BLaER1 treated with 17β-estradiol and CSF1 and Interleukin-3, amounts not matched to agents 10 nM and 100 nM (cell line): ENCODE results near the gene CSMD2.
"Not testable (repeated sequence)": the region's sequence is repeated elsewhere in the genome, so short reads cannot be mapped to it uniquely, and the experiment has no call there.

Source experiments
- H3K27ac ChIP-seq, 11 experiments: shearing (Covaris generic); formaldehyde crosslinking; 2 replicates each; pipeline ENCODE4 v1.8.1; 2022
- H3K27me3 ChIP-seq, 11 experiments: shearing (Covaris generic); formaldehyde crosslinking; 2 replicates each; pipeline ENCODE4 v1.8.1; 2022
- H3K36me3 ChIP-seq, 11 experiments: shearing (Covaris generic); formaldehyde crosslinking; 2 replicates each; pipeline ENCODE4 v1.8.1; 2022
- H3K4me1 ChIP-seq, 10 experiments: shearing (Covaris generic); formaldehyde crosslinking; 2 replicates each; pipeline ENCODE4 v1.8.1; 2022
- H3K4me2 ChIP-seq, 11 experiments: shearing (Covaris generic); formaldehyde crosslinking; 2 replicates each; pipeline ENCODE4 v1.8.1; 2022
- H3K4me3 ChIP-seq, 10 experiments: shearing (Covaris generic); formaldehyde crosslinking; 2 replicates each; pipeline ENCODE4 v1.8.1; 2022
- H3K9ac ChIP-seq, 11 experiments: shearing (Covaris generic); formaldehyde crosslinking; 2 replicates each; pipeline ENCODE4 v1.8.1; 2022
- H3K9me3 ChIP-seq, 11 experiments: shearing (Covaris generic); formaldehyde crosslinking; replicated peaks in 1 of 11; 2 replicates each; pipeline ENCODE4 v1.8.1; 2022
- H4K20me1 ChIP-seq, 11 experiments: shearing (Covaris generic); formaldehyde crosslinking; 2 replicates each; pipeline ENCODE4 v1.8.1; 2022
- Cebpa-rat ChIP-seq, 11 experiments: shearing (Covaris generic); IDR thresholded peaks; 2 replicates each; pipeline ENCODE4 v1.8.1; 2022

CSMD2 gene

GRCh38 chr1:34164771-34165391, at the start of gene CSMD2:
Gene CSMD2 (minus strand): TSS chr1:34165230. CDS start chr1:34165097, 133 bp downstream.
- H3K4me1 ChIP-seq, result peaks cover 19 to 45% (median 40%) of the 10 kb centered on the region in 10 experiments; a peak in 19 of 20 replicates
- peaks cover 60 to 88% (median 82%) of the 10 kb centered on the region in 11 experiments for H3K27me3 ChIP-seq
- H3K4me2 ChIP-seq, result peak within 1 kb of the TSS; percentile 97 to 100 (median 98)
- peak within 1 kb of the TSS in 8 of 11 experiments; percentile 20 to 61 (median 53); a peak in 14 of 22 replicates for H3K9ac ChIP-seq
- peak within 1 kb of the TSS; percentile 58 to 72 (median 61) for H3K4me3 ChIP-seq
- H4K20me1 ChIP-seq, result peaks cover 0 to 27% (median 3%) of the 10 kb centered on the region in 11 experiments; a peak in 9 of 22 replicates
- no peak for TF ChIP-seq Cebpa-rat (IDR thresholded peaks at IDR 0.05)
- no peaks in the 10 kb centered on the region for H3K9me3 ChIP-seq
- 0 out of 22 replicates have a peak within 1 kb of the TSS, but pooled peaks of 1 of the 11 experiments have one; percentile 50 for H3K27ac ChIP-seq
- H3K36me3 ChIP-seq, result no peaks in the 10 kb centered on the region

GRCh38 chr1:34213956-34214355, 48.9 kb upstream of the CSMD2 start:
- H3K4me2 ChIP-seq, result no peak overlapping the region
- no peaks in the 10 kb centered on the region for H4K20me1 ChIP-seq
- no peak for TF ChIP-seq Cebpa-rat (IDR thresholded peaks at IDR 0.05)
- H3K9ac ChIP-seq, result no peak overlapping the region
- no peaks in the 10 kb centered on the region for H3K9me3 ChIP-seq
- H3K4me3 ChIP-seq, result no peak overlapping the region
- H3K27me3 ChIP-seq, result no peaks in the 10 kb centered on the region
- no peak overlapping the region for H3K27ac ChIP-seq
- peaks cover 0 to under 1% (median 0%) of the 10 kb centered on the region in 10 experiments; a peak in 1 of 20 replicates for H3K4me1 ChIP-seq
- H3K36me3 ChIP-seq, result no peaks in the 10 kb centered on the region

GRCh38 chr1:34212673-34213072, 47.6 kb upstream of the CSMD2 start:
- Histone ChIP-seq H3K4me3 (no peak overlapping the region), H3K36me3 (no peaks in the 10 kb centered on the region), H3K4me1 (no peaks in the 10 kb centered on the region), H3K9ac (no peak overlapping the region), H3K27ac (no peak overlapping the region), H4K20me1 (no peaks in the 10 kb centered on the region; a peak in 1 of 22 replicates), H3K27me3 (no peaks in the 10 kb centered on the region), H3K9me3 (no peaks in the 10 kb centered on the region), H3K4me2 (no peak overlapping the region)
- TF ChIP-seq Cebpa-rat (IDR thresholded peaks at IDR 0.05), result no peak

- no peak for TF ChIP-seq Cebpa-rat (IDR thresholded peaks at IDR 0.05)
- H3K9me3 ChIP-seq, result no peaks in the 10 kb centered on the region
- no peaks in the 10 kb centered on the region; a peak in 1 of 22 replicates for H4K20me1 ChIP-seq
- no peak overlapping the region for H3K9ac ChIP-seq
- peaks cover 0 to 12% (median 11%) of the 10 kb centered on the region in 10 experiments; a peak in 13 of 20 replicates for H3K4me1 ChIP-seq
- no peaks in the 10 kb centered on the region for H3K36me3 ChIP-seq
- no peak overlapping the region for H3K4me2 ChIP-seq
- no peak overlapping the region for H3K27ac ChIP-seq
- H3K4me3 ChIP-seq, result no peak overlapping the region
- H3K27me3 ChIP-seq, result no peaks in the 10 kb centered on the region
Measured at GRCh38 chr1:34199927-34200326, 34.9 kb upstream of the CSMD2 start.

GRCh38 chr1:34192621-34193020, 27.6 kb upstream of the CSMD2 start:
- H3K27ac ChIP-seq, result no peak overlapping the region
- H3K27me3 ChIP-seq, result no peaks in the 10 kb centered on the region
- peaks cover 0 to 16% (median 14%) of the 10 kb centered on the region in 10 experiments; a peak in 13 of 20 replicates for H3K4me1 ChIP-seq
- no peak overlapping the region for H3K4me2 ChIP-seq
- no peaks in the 10 kb centered on the region for H3K36me3 ChIP-seq
- TF ChIP-seq Cebpa-rat (IDR thresholded peaks at IDR 0.05), result no peak
- no peak overlapping the region for H3K4me3 ChIP-seq
- H3K9me3 ChIP-seq, result peaks cover 9 to 21% (median 16%) of the 10 kb centered on the region in 11 experiments; a peak in 20 of 22 replicates
- H3K9ac ChIP-seq, result no peak overlapping the region
- H4K20me1 ChIP-seq, result no peaks in the 10 kb centered on the region

- no peaks in the 10 kb centered on the region for H4K20me1 ChIP-seq
- H3K4me3 ChIP-seq, result no peak overlapping the region
- H3K9me3 ChIP-seq, result peaks cover 9 to 21% (median 16%) of the 10 kb centered on the region in 11 experiments; a peak in 20 of 22 replicates
- H3K27ac ChIP-seq, result no peak overlapping the region
- no peak for TF ChIP-seq Cebpa-rat (IDR thresholded peaks at IDR 0.05)
- no peaks in the 10 kb centered on the region for H3K27me3 ChIP-seq
- peaks cover 0 to 12% (median 10%) of the 10 kb centered on the region in 10 experiments; a peak in 13 of 20 replicates for H3K4me1 ChIP-seq
- no peak overlapping the region for H3K9ac ChIP-seq
- H3K36me3 ChIP-seq, result no peaks in the 10 kb centered on the region
- no peak overlapping the region for H3K4me2 ChIP-seq
Measured at GRCh38 chr1:34190692-34191091, 25.7 kb upstream of the CSMD2 start.

GRCh38 chr1:34188985-34189384, 24.0 kb upstream of the CSMD2 start:
- no peak overlapping the region for H3K4me2 ChIP-seq
- TF ChIP-seq Cebpa-rat (IDR thresholded peaks at IDR 0.05), result no peak
- H3K4me3 ChIP-seq, result no peak overlapping the region
- peaks cover 9 to 21% (median 16%) of the 10 kb centered on the region in 11 experiments; a peak in 20 of 22 replicates for H3K9me3 ChIP-seq
- no peak overlapping the region for H3K9ac ChIP-seq
- no peak overlapping the region for H3K27ac ChIP-seq
- no peaks in the 10 kb centered on the region for H3K4me1 ChIP-seq
- H3K36me3 ChIP-seq, result no peaks in the 10 kb centered on the region
- H3K27me3 ChIP-seq, result no peaks in the 10 kb centered on the region
- H4K20me1 ChIP-seq, result no peaks in the 10 kb centered on the region

- Histone ChIP-seq H3K4me2 (no peak overlapping the region), H3K36me3 (no peaks in the 10 kb centered on the region)
Measured at GRCh38 chr1:34188418-34188817, 23.4 kb upstream of the CSMD2 start.

GRCh38 chr1:34186741-34187494, 21.9 kb upstream of the CSMD2 start:
- Histone ChIP-seq H3K27ac (no peak overlapping the region), H3K36me3 (no peaks in the 10 kb centered on the region), H3K4me3 (no peak overlapping the region), H3K4me2 (no peak overlapping the region), H3K4me1 (no peaks in the 10 kb centered on the region), H3K9ac (no peak overlapping the region), H3K27me3 (no peaks in the 10 kb centered on the region), H3K9me3 (peaks cover 9 to 21% (median 16%) of the 10 kb centered on the region in 11 experiments; a peak in 20 of 22 replicates), H4K20me1 (no peaks in the 10 kb centered on the region)
- TF ChIP-seq Cebpa-rat (IDR thresholded peaks at IDR 0.05), result no peak

More at GRCh38 chr1:34188418-34188817, 23.4 kb upstream of the CSMD2 start:
- Histone ChIP-seq H3K4me1 (no peaks in the 10 kb centered on the region), H3K9ac (no peak overlapping the region), H3K27ac (no peak overlapping the region), H4K20me1 (no peaks in the 10 kb centered on the region), H3K27me3 (no peaks in the 10 kb centered on the region), H3K4me3 (no peak overlapping the region), H3K9me3 (peaks cover 9 to 21% (median 16%) of the 10 kb centered on the region in 11 experiments; a peak in 20 of 22 replicates)
- TF ChIP-seq Cebpa-rat (IDR thresholded peaks at IDR 0.05), result no peak

- H3K9me3 ChIP-seq, H3K4me3 ChIP-seq, H4K20me1 ChIP-seq, H3K4me2 ChIP-seq, H3K27ac ChIP-seq, H3K9ac ChIP-seq, H3K27me3 ChIP-seq, H3K36me3 ChIP-seq, H3K4me1 ChIP-seq: not testable (repeated sequence)
Measured at GRCh38 chr1:34183381-34183780, 18.4 kb upstream of the CSMD2 start.
